HEK293 (cell line): Measurements from ENCODE around the gene ERO1B.

Experiments used
- CTCF ChIA-PET: fragments of 350-600 bp; formaldehyde crosslinking; extraction: SDS; loops from one replicate; lab custom pipeline; 2021; ENCODE audit warnings: antibody characterized with exemption; lab: Yijun Ruan, JAX
- POLR2A ChIA-PET: fragments of 300-600 bp; formaldehyde crosslinking; extraction: SDS; loops from one replicate; lab custom pipeline; 2020; ENCODE audit warnings: antibody characterized with exemption, inconsistent platforms; lab: Yijun Ruan, JAX
- H3K27ac ChIP-seq: fragments of 200-500 bp; sonication (Bioruptor generic); 2 replicates; pipeline ENCODE4 v1.5.1; 2014; ENCODE audit warnings: low read depth, low read length, control low read depth, inconsistent platforms; ENCODE audit errors: extremely low read depth
- H3K36me3 ChIP-seq, 2 experiments: fragments of 200-500 bp in 1 of 2; sonication (Bioruptor generic) in 1 of 2; 1 replicate in 1 of 2; 2 replicates in 1 of 2; pipeline ENCODE4 v1.5.1; 2014 to 2017; ENCODE audit warnings: inconsistent platforms in 2 of 2, low read length in 2 of 2; ENCODE audit not compliant: control insufficient read depth in 2 of 2, insufficient read depth in 1 of 2
- H3K4me1 ChIP-seq: fragments of 200-500 bp; sonication (Bioruptor generic); 2 replicates; pipeline ENCODE4 v1.5.1; 2014; ENCODE audit warnings: mild to moderate bottlenecking, low read length, inconsistent platforms; ENCODE audit not compliant: control insufficient read depth, insufficient read depth
- H3K4me3 ChIP-seq: 2 replicates; pipeline ENCODE4 v1.5.1; 2011; ENCODE audit warnings: low read depth, mild to moderate bottlenecking, control low read depth, low read length, moderate library complexity
- H3K9me3 ChIP-seq: fragments of 200-500 bp; sonication (Bioruptor generic); 2 replicates; pipeline ENCODE4 v1.5.1; 2014; ENCODE audit warnings: low read depth, low read length, inconsistent platforms; ENCODE audit not compliant: control insufficient read depth, insufficient read depth
- GLI2 ChIP-seq: fragments of 450-650 bp; formaldehyde crosslinking; IDR thresholded peaks from 2 replicates; pipeline ENCODE4; 2017; ENCODE audit warnings: missing biosample characterization, missing genetic modification characterization, low read depth, borderline replicate concordance
- MYNN ChIP-seq: fragments of 450-650 bp; formaldehyde crosslinking; IDR thresholded peaks from 2 replicates; pipeline ENCODE4 v1.5.1; 2016; ENCODE audit warnings: missing biosample characterization, missing genetic modification characterization, borderline replicate concordance
- SP2 ChIP-seq: fragments of 450-650 bp; formaldehyde crosslinking; IDR thresholded peaks from 2 replicates; pipeline ENCODE4 v1.5.1; 2016; ENCODE audit warnings: missing biosample characterization, missing genetic modification characterization
- ZBTB20 ChIP-seq: fragments of 450-650 bp; formaldehyde crosslinking; IDR thresholded peaks from 2 replicates; pipeline ENCODE4 v1.5.1; 2016; ENCODE audit warnings: missing biosample characterization, missing genetic modification characterization
- ZEB2 ChIP-seq: fragments of 450-650 bp; formaldehyde crosslinking; IDR thresholded peaks from 2 replicates; pipeline ENCODE4 v1.5.1; 2016; ENCODE audit warnings: missing biosample characterization, missing genetic modification characterization
- ZFP41 ChIP-seq: fragments of 450-650 bp; formaldehyde crosslinking; IDR thresholded peaks from 2 replicates; pipeline ENCODE4 v1.5.1; 2016; ENCODE audit warnings: missing biosample characterization, missing genetic modification characterization, borderline replicate concordance
- ZNF140 ChIP-seq: fragments of 450-650 bp; formaldehyde crosslinking; IDR thresholded peaks from 2 replicates; pipeline ENCODE4 v1.5.1; 2016; ENCODE audit warnings: missing biosample characterization, missing genetic modification characterization
- ZNF157 ChIP-seq: fragments of 450-650 bp; formaldehyde crosslinking; IDR thresholded peaks from 2 replicates; pipeline ENCODE4 v1.5.1; 2016; ENCODE audit warnings: missing biosample characterization, missing genetic modification characterization
- ZNF174 ChIP-seq: fragments of 450-650 bp; formaldehyde crosslinking; IDR thresholded peaks from 2 replicates; pipeline ENCODE4 v1.5.0; 2017; ENCODE audit warnings: missing biosample characterization, mild to moderate bottlenecking, missing genetic modification characterization
- ZNF239 ChIP-seq: fragments of 450-650 bp; formaldehyde crosslinking; IDR thresholded peaks from 2 replicates; pipeline ENCODE4 v1.5.1; 2016; ENCODE audit warnings: missing biosample characterization, missing genetic modification characterization
- ZNF521 ChIP-seq: fragments of 450-650 bp; formaldehyde crosslinking; IDR thresholded peaks from 2 replicates; pipeline ENCODE4 v1.5.1; 2017; ENCODE audit warnings: missing biosample characterization, mild to moderate bottlenecking, missing genetic modification characterization
- ZNF529 ChIP-seq: fragments of 450-650 bp; formaldehyde crosslinking; IDR thresholded peaks from 2 replicates; pipeline ENCODE4 v1.5.1; 2017; ENCODE audit warnings: missing genetic modification characterization, missing biosample characterization; ENCODE audit not compliant: insufficient replicate concordance
- ZNF558 ChIP-seq: fragments of 450-650 bp; formaldehyde crosslinking; IDR thresholded peaks from 2 replicates; pipeline ENCODE4 v1.5.1; 2016; ENCODE audit warnings: missing biosample characterization, missing genetic modification characterization
- ZNF610 ChIP-seq: fragments of 450-650 bp; formaldehyde crosslinking; IDR thresholded peaks from 2 replicates; pipeline ENCODE4 v1.5.1; 2016; ENCODE audit warnings: missing biosample characterization, missing genetic modification characterization, borderline replicate concordance
- ZNF621 ChIP-seq: fragments of 450-650 bp; formaldehyde crosslinking; IDR thresholded peaks from 2 replicates; pipeline ENCODE4 v1.5.1; 2017; ENCODE audit warnings: missing biosample characterization, missing genetic modification characterization
- ZNF626 ChIP-seq: fragments of 450-650 bp; sonication (Bioruptor Pico); formaldehyde crosslinking; IDR thresholded peaks from 2 replicates; pipeline ENCODE4 v1.5.1; 2018; ENCODE audit warnings: missing biosample characterization, missing genetic modification characterization, inconsistent platforms
- ZNF670 ChIP-seq: fragments of 450-650 bp; formaldehyde crosslinking; IDR thresholded peaks from 2 replicates; pipeline ENCODE4 v1.5.1; 2016; ENCODE audit warnings: missing biosample characterization, missing genetic modification characterization, low read depth
- ZNF677 ChIP-seq: fragments of 450-650 bp; IDR thresholded peaks from 2 replicates; pipeline ENCODE4 v1.5.0; 2018; ENCODE audit warnings: missing biosample characterization, mild to moderate bottlenecking, missing genetic modification characterization, moderate library complexity
- ZNF785 ChIP-seq: fragments of 450-650 bp; formaldehyde crosslinking; IDR thresholded peaks from 2 replicates; pipeline ENCODE4 v1.5.1; 2016; ENCODE audit warnings: missing biosample characterization, missing genetic modification characterization
- ZNF830 ChIP-seq: fragments of 450-650 bp; IDR thresholded peaks from 2 replicates; pipeline ENCODE4 v1.5.0; 2018; ENCODE audit warnings: missing biosample characterization, missing genetic modification characterization, low read depth, mild to moderate bottlenecking, moderate library complexity
- TF ChIP-seq, protein P1 (sequence below): sonication (generic); formaldehyde crosslinking; IDR thresholded peaks from 2 replicates; pipeline ENCODE4 v1.8.1; 2022; ENCODE audit warnings: mild to moderate bottlenecking, moderate library complexity, missing genetic modification reagents
- TF ChIP-seq, protein P2 (sequence below): fragments of 450-650 bp; formaldehyde crosslinking; IDR thresholded peaks from 2 replicates; pipeline ENCODE4 v1.5.1; 2016; ENCODE audit warnings: missing biosample characterization, missing genetic modification characterization
- TF ChIP-seq, protein P3 (sequence below): fragments of 450-650 bp; IDR thresholded peaks from 2 replicates; pipeline ENCODE4 v1.5.1; 2018; ENCODE audit warnings: missing biosample characterization, mild to moderate bottlenecking, missing genetic modification characterization
- TF ChIP-seq, protein P4 (sequence below): fragments of 450-650 bp; formaldehyde crosslinking; IDR thresholded peaks from 2 replicates; pipeline ENCODE4 v1.5.1; 2016; ENCODE audit warnings: missing biosample characterization, missing genetic modification characterization
- TF ChIP-seq, protein P5 (sequence below): fragments of 450-650 bp; formaldehyde crosslinking; IDR thresholded peaks from 2 replicates; pipeline ENCODE4 v1.5.1; 2016; ENCODE audit warnings: missing biosample characterization, missing genetic modification characterization
- TF ChIP-seq, protein P6 (sequence below): fragments of 450-650 bp; formaldehyde crosslinking; IDR thresholded peaks from 2 replicates; pipeline ENCODE4 v1.5.1; 2016; ENCODE audit warnings: missing biosample characterization, missing genetic modification characterization, borderline replicate concordance

Gene ERO1B

DNA sequence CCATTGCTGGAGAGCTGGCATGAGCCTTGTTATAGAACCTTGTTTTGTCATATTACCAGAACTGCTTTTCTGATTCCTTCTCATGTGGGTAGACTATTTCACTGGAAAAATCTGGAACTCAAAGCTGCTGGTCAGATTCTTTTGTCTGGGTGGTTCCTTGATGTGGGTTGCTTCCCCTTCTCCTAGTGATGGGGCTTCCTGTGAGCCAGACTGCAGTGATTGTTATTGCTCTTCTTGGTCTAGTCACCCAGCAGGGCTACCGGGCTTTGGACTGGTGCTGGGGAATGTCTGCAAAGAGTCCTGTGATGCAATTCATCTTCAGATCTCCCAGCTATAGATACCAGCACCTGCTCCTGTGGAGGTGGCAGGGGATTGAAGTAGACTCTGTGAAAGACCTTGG is 80.0 kb downstream of the ERO1B start:
- TF ChIP-seq ZNF621 (tag by site-specific recombination) (no peak), ZFP41 (tag by site-specific recombination) (no peak), ZNF521 (tag by site-specific recombination) (no peak), ZNF157 (tag by site-specific recombination) (no peak), ZNF830 (no peak), ZBTB20 (tag by site-specific recombination) (no peak), ZNF140 (tag by site-specific recombination) (no peak), ZNF174 (tag by site-specific recombination) (no peak), ZNF610 (no peak), ZNF239 (no peak), ZEB2 (tag by site-specific recombination) (no peak)
- TF ChIP-seq, protein P1, sequence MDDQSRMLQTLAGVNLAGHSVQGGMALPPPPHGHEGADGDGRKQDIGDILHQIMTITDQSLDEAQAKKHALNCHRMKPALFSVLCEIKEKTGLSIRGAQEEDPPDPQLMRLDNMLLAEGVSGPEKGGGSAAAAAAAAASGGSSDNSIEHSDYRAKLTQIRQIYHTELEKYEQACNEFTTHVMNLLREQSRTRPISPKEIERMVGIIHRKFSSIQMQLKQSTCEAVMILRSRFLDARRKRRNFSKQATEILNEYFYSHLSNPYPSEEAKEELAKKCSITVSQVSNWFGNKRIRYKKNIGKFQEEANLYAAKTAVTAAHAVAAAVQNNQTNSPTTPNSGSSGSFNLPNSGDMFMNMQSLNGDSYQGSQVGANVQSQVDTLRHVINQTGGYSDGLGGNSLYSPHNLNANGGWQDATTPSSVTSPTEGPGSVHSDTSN (CRISPR knock-in tag): no peak
- TF ChIP-seq, protein P2, sequence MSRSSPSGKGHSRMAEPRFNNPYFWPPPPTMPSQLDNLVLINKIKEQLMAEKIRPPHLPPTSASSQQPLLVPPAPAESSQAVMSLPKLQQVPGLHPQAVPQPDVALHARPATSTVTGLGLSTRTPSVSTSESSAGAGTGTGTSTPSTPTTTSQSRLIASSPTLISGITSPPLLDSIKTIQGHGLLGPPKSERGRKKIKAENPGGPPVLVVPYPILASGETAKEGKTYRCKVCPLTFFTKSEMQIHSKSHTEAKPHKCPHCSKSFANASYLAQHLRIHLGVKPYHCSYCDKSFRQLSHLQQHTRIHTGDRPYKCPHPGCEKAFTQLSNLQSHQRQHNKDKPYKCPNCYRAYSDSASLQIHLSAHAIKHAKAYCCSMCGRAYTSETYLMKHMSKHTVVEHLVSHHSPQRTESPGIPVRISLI: no peak
- TF ChIP-seq, all 188 proteins: peak for 0
- Histone ChIP-seq H3K36me3 (peaks cover 6 to 20% of the 10 kb centered on the region in 2 experiments), H3K9me3 (no peaks in the 10 kb centered on the region), H3K4me1 (peaks cover 4% of the 10 kb centered on the region), H3K27ac (no peak overlapping the region), H3K4me3 (no peak overlapping the region)
- ChIA-PET POLR2A (no interaction called here), CTCF (no interaction called here)

DNA sequence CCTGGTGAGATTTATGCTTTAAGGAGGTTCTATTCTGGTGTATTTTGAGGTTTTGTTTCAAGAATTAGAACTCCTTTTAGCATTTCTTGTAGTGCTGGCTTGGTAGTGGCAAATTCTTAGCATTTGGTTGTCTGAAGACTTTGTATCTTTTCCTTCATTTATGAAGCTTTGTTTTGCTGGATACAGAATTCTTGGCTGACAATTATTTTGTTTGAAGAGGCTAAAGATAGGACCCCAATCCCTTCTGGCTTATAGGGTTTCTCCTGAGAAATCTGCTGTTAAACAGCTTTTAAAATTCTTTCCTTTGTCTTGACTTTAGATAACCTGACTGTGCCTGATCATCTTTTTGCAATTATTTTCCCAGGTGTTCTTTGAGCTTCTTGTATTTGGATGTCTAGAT is 80.8 kb downstream of the ERO1B start:
- ChIA-PET POLR2A (no interaction called here), CTCF (no interaction called here)
- Histone ChIP-seq H3K4me1 (no peaks in the 10 kb centered on the region), H3K9me3 (no peaks in the 10 kb centered on the region), H3K36me3 (peaks cover 6 to 20% of the 10 kb centered on the region in 2 experiments), H3K27ac (no peak overlapping the region), H3K4me3 (no peak overlapping the region)
- TF ChIP-seq ZNF529 (peak; percentile 7), ZNF558 (tag by site-specific recombination) (peak; percentile 33; the same call in 1 of the 2 replicates), SP2 (tag by site-specific recombination) (no peak), MYNN (tag by site-specific recombination) (no peak), ZBTB20 (tag by site-specific recombination) (no peak), ZNF626 (peak; percentile 71; the same call in 1 of the 2 replicates), ZNF670 (no peak), GLI2 (tag by site-specific recombination) (no peak), ZNF677 (0 out of 2 replicates have a peak, but pooled peaks have one; percentile 23), ZNF785 (tag by site-specific recombination) (no peak)
- TF ChIP-seq, protein P3, sequence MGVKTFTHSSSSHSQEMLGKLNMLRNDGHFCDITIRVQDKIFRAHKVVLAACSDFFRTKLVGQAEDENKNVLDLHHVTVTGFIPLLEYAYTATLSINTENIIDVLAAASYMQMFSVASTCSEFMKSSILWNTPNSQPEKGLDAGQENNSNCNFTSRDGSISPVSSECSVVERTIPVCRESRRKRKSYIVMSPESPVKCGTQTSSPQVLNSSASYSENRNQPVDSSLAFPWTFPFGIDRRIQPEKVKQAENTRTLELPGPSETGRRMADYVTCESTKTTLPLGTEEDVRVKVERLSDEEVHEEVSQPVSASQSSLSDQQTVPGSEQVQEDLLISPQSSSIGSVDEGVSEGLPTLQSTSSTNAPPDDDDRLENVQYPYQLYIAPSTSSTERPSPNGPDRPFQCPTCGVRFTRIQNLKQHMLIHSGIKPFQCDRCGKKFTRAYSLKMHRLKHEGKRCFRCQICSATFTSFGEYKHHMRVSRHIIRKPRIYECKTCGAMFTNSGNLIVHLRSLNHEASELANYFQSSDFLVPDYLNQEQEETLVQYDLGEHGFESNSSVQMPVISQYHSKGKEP (tag by site-specific recombination): no peak
- TF ChIP-seq, protein P4, sequence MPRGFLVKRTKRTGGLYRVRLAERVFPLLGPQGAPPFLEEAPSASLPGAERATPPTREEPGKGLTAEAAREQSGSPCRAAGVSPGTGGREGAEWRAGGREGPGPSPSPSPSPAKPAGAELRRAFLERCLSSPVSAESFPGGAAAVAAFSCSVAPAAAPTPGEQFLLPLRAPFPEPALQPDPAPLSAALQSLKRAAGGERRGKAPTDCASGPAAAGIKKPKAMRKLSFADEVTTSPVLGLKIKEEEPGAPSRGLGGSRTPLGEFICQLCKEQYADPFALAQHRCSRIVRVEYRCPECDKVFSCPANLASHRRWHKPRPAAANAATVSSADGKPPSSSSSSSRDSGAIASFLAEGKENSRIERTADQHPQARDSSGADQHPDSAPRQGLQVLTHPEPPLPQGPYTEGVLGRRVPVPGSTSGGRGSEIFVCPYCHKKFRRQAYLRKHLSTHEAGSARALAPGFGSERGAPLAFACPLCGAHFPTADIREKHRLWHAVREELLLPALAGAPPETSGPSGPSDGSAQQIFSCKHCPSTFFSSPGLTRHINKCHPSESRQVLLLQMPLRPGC (tag by site-specific recombination): no peak
- TF ChIP-seq, protein P5, sequence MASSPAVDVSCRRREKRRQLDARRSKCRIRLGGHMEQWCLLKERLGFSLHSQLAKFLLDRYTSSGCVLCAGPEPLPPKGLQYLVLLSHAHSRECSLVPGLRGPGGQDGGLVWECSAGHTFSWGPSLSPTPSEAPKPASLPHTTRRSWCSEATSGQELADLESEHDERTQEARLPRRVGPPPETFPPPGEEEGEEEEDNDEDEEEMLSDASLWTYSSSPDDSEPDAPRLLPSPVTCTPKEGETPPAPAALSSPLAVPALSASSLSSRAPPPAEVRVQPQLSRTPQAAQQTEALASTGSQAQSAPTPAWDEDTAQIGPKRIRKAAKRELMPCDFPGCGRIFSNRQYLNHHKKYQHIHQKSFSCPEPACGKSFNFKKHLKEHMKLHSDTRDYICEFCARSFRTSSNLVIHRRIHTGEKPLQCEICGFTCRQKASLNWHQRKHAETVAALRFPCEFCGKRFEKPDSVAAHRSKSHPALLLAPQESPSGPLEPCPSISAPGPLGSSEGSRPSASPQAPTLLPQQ: no peak
- TF ChIP-seq, protein P6, sequence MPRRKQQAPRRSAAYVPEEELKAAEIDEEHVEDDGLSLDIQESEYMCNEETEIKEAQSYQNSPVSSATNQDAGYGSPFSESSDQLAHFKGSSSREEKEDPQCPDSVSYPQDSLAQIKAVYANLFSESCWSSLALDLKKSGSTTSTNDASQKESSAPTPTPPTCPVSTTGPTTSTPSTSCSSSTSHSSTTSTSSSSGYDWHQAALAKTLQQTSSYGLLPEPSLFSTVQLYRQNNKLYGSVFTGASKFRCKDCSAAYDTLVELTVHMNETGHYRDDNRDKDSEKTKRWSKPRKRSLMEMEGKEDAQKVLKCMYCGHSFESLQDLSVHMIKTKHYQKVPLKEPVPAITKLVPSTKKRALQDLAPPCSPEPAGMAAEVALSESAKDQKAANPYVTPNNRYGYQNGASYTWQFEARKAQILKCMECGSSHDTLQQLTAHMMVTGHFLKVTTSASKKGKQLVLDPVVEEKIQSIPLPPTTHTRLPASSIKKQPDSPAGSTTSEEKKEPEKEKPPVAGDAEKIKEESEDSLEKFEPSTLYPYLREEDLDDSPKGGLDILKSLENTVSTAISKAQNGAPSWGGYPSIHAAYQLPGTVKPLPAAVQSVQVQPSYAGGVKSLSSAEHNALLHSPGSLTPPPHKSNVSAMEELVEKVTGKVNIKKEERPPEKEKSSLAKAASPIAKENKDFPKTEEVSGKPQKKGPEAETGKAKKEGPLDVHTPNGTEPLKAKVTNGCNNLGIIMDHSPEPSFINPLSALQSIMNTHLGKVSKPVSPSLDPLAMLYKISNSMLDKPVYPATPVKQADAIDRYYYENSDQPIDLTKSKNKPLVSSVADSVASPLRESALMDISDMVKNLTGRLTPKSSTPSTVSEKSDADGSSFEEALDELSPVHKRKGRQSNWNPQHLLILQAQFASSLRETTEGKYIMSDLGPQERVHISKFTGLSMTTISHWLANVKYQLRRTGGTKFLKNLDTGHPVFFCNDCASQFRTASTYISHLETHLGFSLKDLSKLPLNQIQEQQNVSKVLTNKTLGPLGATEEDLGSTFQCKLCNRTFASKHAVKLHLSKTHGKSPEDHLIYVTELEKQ (tag by site-specific recombination): no peak
